KMS-11 (cell line): ENCODE measurements around the gene EVL.

ENCODE experiments used
- H2AFZ ChIP-seq: fragments of 200-600 bp; sonication (generic); 2 replicates; pipeline ENCODE4 v1.6.1; 2016; ENCODE audit warnings: antibody characterized with exemption, mixed run types, low read depth
- H3K27ac ChIP-seq: fragments of 200-600 bp; sonication (generic); 2 replicates; pipeline ENCODE4 v1.6.1; 2016; ENCODE audit warnings: mild to moderate bottlenecking, mixed run types
- H3K27me3 ChIP-seq: fragments of 200-600 bp; sonication (generic); 2 replicates; pipeline ENCODE4 v1.6.1; 2017; ENCODE audit warnings: mild to moderate bottlenecking, low read depth, mixed run types, moderate library complexity; ENCODE audit not compliant: insufficient read depth
- H3K36me3 ChIP-seq: fragments of 200-600 bp; sonication (generic); 2 replicates; pipeline ENCODE4 v1.6.1; 2017; ENCODE audit warnings: mild to moderate bottlenecking, mixed run types; ENCODE audit not compliant: insufficient read depth
- H3K4me1 ChIP-seq: fragments of 200-600 bp; sonication (generic); 2 replicates; pipeline ENCODE4 v1.6.1; 2016; ENCODE audit warnings: mild to moderate bottlenecking, low read depth, mixed run types; ENCODE audit not compliant: poor library complexity, severe bottlenecking
- H3K4me2 ChIP-seq: fragments of 200-600 bp; sonication (generic); 2 replicates; pipeline ENCODE4 v1.7.0; 2016; ENCODE audit warnings: mild to moderate bottlenecking, mixed run types
- H3K4me3 ChIP-seq: fragments of 200-600 bp; sonication (generic); IDR thresholded peaks from 2 replicates; pipeline ENCODE4 v1.6.1; 2017; ENCODE audit warnings: low read depth, low read length, mixed read lengths; ENCODE audit not compliant: insufficient read depth
- H3K79me2 ChIP-seq: fragments of 200-600 bp; sonication (generic); 2 replicates; pipeline ENCODE4 v1.6.1; 2016; ENCODE audit warnings: low read depth, mixed run types; ENCODE audit not compliant: insufficient read depth
- H3K9ac ChIP-seq: fragments of 200-600 bp; sonication (generic); 2 replicates; pipeline ENCODE4 v1.6.1; 2016; ENCODE audit warnings: mild to moderate bottlenecking, mixed run types
- H4K20me1 ChIP-seq: fragments of 200-600 bp; sonication (generic); 2 replicates; pipeline ENCODE4 v1.6.1; 2016; ENCODE audit warnings: mild to moderate bottlenecking, mixed run types; ENCODE audit not compliant: insufficient read depth
- TF ChIP-seq, protein P1 (sequence below): fragments of 200-600 bp; sonication (generic); conservative IDR thresholded peaks from 2 replicates; pipeline ENCODE4 v1.6.1; 2017; ENCODE audit warnings: low read depth, mild to moderate bottlenecking, antibody characterized with exemption, low read length, moderate library complexity, mixed read lengths

The EVL gene

GRCh38 chr14:100124551-100125088 lies 59.4 kb downstream of the EVL start:
- Histone ChIP-seq H3K9ac (no peak overlapping the region), H3K27ac (no peak overlapping the region), H3K4me1 (no peaks in the 10 kb centered on the region), H3K36me3 (no peaks in the 10 kb centered on the region), H3K4me2 (no peak overlapping the region), H2AFZ (no peak overlapping the region), H4K20me1 (no peaks in the 10 kb centered on the region), H3K4me3 (no peak overlapping the region), H3K79me2 (no peaks in the 10 kb centered on the region), H3K27me3 (no peaks in the 10 kb centered on the region)
- TF ChIP-seq, protein P1, sequence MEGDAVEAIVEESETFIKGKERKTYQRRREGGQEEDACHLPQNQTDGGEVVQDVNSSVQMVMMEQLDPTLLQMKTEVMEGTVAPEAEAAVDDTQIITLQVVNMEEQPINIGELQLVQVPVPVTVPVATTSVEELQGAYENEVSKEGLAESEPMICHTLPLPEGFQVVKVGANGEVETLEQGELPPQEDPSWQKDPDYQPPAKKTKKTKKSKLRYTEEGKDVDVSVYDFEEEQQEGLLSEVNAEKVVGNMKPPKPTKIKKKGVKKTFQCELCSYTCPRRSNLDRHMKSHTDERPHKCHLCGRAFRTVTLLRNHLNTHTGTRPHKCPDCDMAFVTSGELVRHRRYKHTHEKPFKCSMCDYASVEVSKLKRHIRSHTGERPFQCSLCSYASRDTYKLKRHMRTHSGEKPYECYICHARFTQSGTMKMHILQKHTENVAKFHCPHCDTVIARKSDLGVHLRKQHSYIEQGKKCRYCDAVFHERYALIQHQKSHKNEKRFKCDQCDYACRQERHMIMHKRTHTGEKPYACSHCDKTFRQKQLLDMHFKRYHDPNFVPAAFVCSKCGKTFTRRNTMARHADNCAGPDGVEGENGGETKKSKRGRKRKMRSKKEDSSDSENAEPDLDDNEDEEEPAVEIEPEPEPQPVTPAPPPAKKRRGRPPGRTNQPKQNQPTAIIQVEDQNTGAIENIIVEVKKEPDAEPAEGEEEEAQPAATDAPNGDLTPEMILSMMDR, result no peak

DNA sequence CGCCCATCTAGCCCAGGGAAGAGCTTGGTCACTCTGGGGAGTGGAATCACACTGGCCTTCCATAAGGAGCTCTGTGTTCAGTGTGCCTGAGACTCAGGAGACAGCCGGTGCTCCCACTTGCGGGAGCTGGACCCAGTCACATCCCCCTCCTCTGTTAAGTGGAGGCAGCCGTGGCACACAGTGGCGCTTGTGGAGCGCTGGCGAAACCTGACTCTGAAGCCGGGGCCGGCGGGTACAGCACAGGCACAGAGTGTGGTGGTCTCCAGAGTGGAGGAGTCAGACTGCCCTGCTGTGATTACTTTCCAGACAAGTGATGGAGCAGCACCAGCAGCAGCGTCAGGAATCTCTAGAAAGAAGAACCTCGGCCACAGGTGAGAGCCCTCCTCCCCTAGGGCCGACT lies 61.2 kb downstream of the EVL start:
- H3K4me2 ChIP-seq, result no peak overlapping the region
- no peak overlapping the region for H3K9ac ChIP-seq
- no peaks in the 10 kb centered on the region for H3K79me2 ChIP-seq
- H3K4me1 ChIP-seq, result no peaks in the 10 kb centered on the region
- no peaks in the 10 kb centered on the region for H3K27me3 ChIP-seq
- H4K20me1 ChIP-seq, result no peaks in the 10 kb centered on the region
- TF ChIP-seq, protein P1, result no peak
- H3K36me3 ChIP-seq, result no peaks in the 10 kb centered on the region
- H3K4me3 ChIP-seq, result no peak overlapping the region
- H2AFZ ChIP-seq, result no peak overlapping the region
- no peak overlapping the region for H3K27ac ChIP-seq

- Histone ChIP-seq H3K27me3 (no peaks in the 10 kb centered on the region), H3K4me2 (no peak overlapping the region), H3K27ac (no peak overlapping the region), H3K36me3 (no peaks in the 10 kb centered on the region), H4K20me1 (no peaks in the 10 kb centered on the region), H3K9ac (no peak overlapping the region), H3K4me1 (no peaks in the 10 kb centered on the region), H3K4me3 (no peak overlapping the region), H2AFZ (no peak overlapping the region), H3K79me2 (no peaks in the 10 kb centered on the region)
- TF ChIP-seq, protein P1, result no peak
Measured at GRCh38 chr14:100127853-100128455, 62.7 kb downstream of the EVL start.

DNA sequence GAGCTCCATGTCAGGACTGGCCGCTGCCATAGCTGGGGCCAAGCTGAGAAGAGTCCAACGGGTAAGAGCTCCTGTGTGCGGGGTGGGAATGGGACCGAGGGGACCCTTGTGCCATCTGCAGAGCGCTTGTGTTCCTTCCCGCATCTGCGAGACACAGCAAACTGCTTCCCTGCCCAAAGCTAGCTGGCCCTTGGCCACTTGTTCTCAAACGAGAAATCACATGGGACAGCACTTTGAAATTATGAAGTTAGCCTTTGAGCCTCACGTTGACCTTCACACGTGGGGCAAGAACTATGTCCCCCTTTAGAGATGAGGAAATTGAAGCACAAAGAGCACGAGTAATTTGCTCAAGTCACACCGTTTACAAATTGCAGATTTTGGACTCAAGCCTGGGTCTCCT lies 63.5 kb downstream of the EVL start:
- Histone ChIP-seq H3K79me2 (no peaks in the 10 kb centered on the region), H3K4me2 (no peak overlapping the region), H3K4me3 (no peak overlapping the region), H3K9ac (no peak overlapping the region), H3K27ac (no peak overlapping the region), H3K36me3 (no peaks in the 10 kb centered on the region), H4K20me1 (no peaks in the 10 kb centered on the region), H3K4me1 (no peaks in the 10 kb centered on the region), H3K27me3 (no peaks in the 10 kb centered on the region), H2AFZ (no peak overlapping the region)
- TF ChIP-seq, protein P1, result no peak
